IMR-90 (cell line): ENCODE measurements around the gene FAM78A. TPM values are rescaled to one million over a fixed set of nuclear protein-coding genes. Genes with fewer than 3 reads are reported as not detected.

Experiments used
- ATAC-seq: fragments of 200-7000 bp; cut with Tn5 transposase; 2 replicates; pipeline ENCODE4 v1.9.1; 2020; ENCODE audit warnings: low read depth, mild to moderate bottlenecking, moderate library complexity
- BruUV-seq: library from RNA; stranded (reverse); fragments of 400-500 nt; replicated peaks from 2 replicates; lab custom pipeline; 2021; lab: Mats Ljungman, UMichigan
- CTCF ChIA-PET: fragments of 300-600 bp; formaldehyde crosslinking; extraction: SDS; loops from one replicate; lab custom pipeline; 2021; ENCODE audit warnings: antibody characterized with exemption; lab: Yijun Ruan, JAX
- POLR2A ChIA-PET: fragments of 300-600 bp; sonication (Branson Sonifier 250); formaldehyde crosslinking; loops from one replicate; lab custom pipeline; 2022; ENCODE audit warnings: antibody characterized with exemption; ENCODE audit not compliant: unreplicated experiment; lab: Charles Lee
- DNase-seq: peaks from one replicate; pipeline ENCODE4 v3.0.0; 2013
- H2AFZ ChIP-seq: replicated peaks from 2 replicates; pipeline ENCODE3; 2013; ENCODE audit warnings: low read length, mild to moderate bottlenecking; ENCODE audit not compliant: poor library complexity
- H2AK5ac ChIP-seq: 2 replicates; pipeline ENCODE4 v1.6.1; 2013; ENCODE audit warnings: low read depth, low read length, inconsistent platforms
- H2AK9ac ChIP-seq: replicated peaks from 2 replicates; pipeline ENCODE3; 2013; ENCODE audit warnings: mild to moderate bottlenecking, low read depth, low read length, moderate library complexity; ENCODE audit not compliant: poor library complexity
- H2BK120ac ChIP-seq: 2 replicates; pipeline ENCODE4 v1.6.1; 2013; ENCODE audit warnings: low read depth, low read length, inconsistent platforms
- H2BK15ac ChIP-seq: 3 replicates; pipeline ENCODE4 v1.6.1; 2013; ENCODE audit warnings: low read depth, low read length, inconsistent platforms
- H2BK20ac ChIP-seq: 2 replicates; pipeline ENCODE4 v1.6.1; 2013; ENCODE audit warnings: low read depth, mild to moderate bottlenecking, inconsistent platforms, low read length, moderate library complexity
- H2BK5ac ChIP-seq: 2 replicates; pipeline ENCODE4 v1.6.1; 2013; ENCODE audit warnings: mild to moderate bottlenecking, low read depth, low read length, inconsistent platforms; ENCODE audit not compliant: poor library complexity, severe bottlenecking
- H3K14ac ChIP-seq: replicated peaks from 2 replicates; pipeline ENCODE4 v1.6.1; 2013; ENCODE audit warnings: low read depth, low read length, inconsistent platforms
- H3K18ac ChIP-seq: 2 replicates; pipeline ENCODE4 v1.6.1; 2013; ENCODE audit warnings: low read depth, low read length, control low read depth
- H3K23ac ChIP-seq: 2 replicates; pipeline ENCODE4 v1.6.1; 2013; ENCODE audit warnings: low read depth, low read length, inconsistent platforms
- H3K27ac ChIP-seq: 2 replicates; pipeline ENCODE4 v1.5.1; 2013; ENCODE audit warnings: mild to moderate bottlenecking, control low read depth, low read length; ENCODE audit not compliant: insufficient read depth
- H3K27me3 ChIP-seq: 2 replicates; pipeline ENCODE4 v1.6.1; 2013; ENCODE audit warnings: low read length; ENCODE audit not compliant: control insufficient read depth, insufficient read depth
- H3K36me3 ChIP-seq: 2 replicates; pipeline ENCODE4 v1.6.1; 2013; ENCODE audit warnings: low read length, mixed read lengths; ENCODE audit not compliant: control insufficient read depth, insufficient read depth
- H3K4ac ChIP-seq: 2 replicates; pipeline ENCODE4 v1.6.1; 2013; ENCODE audit warnings: low read depth, low read length, inconsistent platforms
- H3K4me1 ChIP-seq: 2 replicates; pipeline ENCODE4 v1.6.1; 2013; ENCODE audit warnings: low read length, mixed read lengths; ENCODE audit not compliant: control insufficient read depth, insufficient read depth
- H3K4me2 ChIP-seq: 2 replicates; pipeline ENCODE4 v1.6.1; 2013; ENCODE audit warnings: low read depth, mild to moderate bottlenecking, control low read depth, low read length, moderate library complexity
- H3K4me3 ChIP-seq: 2 replicates; pipeline ENCODE4 v1.5.1; 2013; ENCODE audit warnings: low read depth, mild to moderate bottlenecking, control low read depth, low read length, moderate library complexity; ENCODE audit not compliant: insufficient read depth
- H3K56ac ChIP-seq: 2 replicates; pipeline ENCODE4 v1.6.1; 2013; ENCODE audit warnings: low read length, inconsistent platforms; ENCODE audit not compliant: insufficient read depth; ENCODE audit errors: extremely low read depth
- H3K79me1 ChIP-seq, 2 experiments: 2 replicates each; pipeline ENCODE4 v1.6.1; 2013; ENCODE audit warnings: low read length in 2 of 2, inconsistent platforms in 1 of 2, low read depth in 1 of 2
- H3K9ac ChIP-seq: 2 replicates; pipeline ENCODE4 v1.6.1; 2013; ENCODE audit warnings: low read depth, low read length, control low read depth
- H3K9me1 ChIP-seq: 2 replicates; pipeline ENCODE4 v1.6.1; 2013; ENCODE audit warnings: low read length, inconsistent platforms; ENCODE audit not compliant: insufficient read depth
- H3K9me3 ChIP-seq: 2 replicates; pipeline ENCODE4 v1.6.1; 2013; ENCODE audit warnings: low read length; ENCODE audit not compliant: control insufficient read depth, insufficient read depth
- H4K20me1 ChIP-seq: 2 replicates; pipeline ENCODE4 v1.6.1; 2013; ENCODE audit warnings: low read length, inconsistent platforms; ENCODE audit not compliant: insufficient read depth
- H4K5ac ChIP-seq: 2 replicates; pipeline ENCODE4 v1.6.1; 2013; ENCODE audit warnings: mild to moderate bottlenecking, low read depth, low read length, control low read depth
- H4K8ac ChIP-seq, 2 experiments: 2 replicates each; pipeline ENCODE4 v1.6.1; 2013; ENCODE audit warnings: low read depth in 2 of 2, low read length in 2 of 2, control low read depth in 1 of 2, inconsistent platforms in 1 of 2
- H4K91ac ChIP-seq: 2 replicates; pipeline ENCODE4 v1.6.1; 2013; ENCODE audit warnings: low read depth, low read length, inconsistent platforms; ENCODE audit not compliant: insufficient read depth
- BHLHE40 ChIP-seq: fragments of 150-350 bp; IDR thresholded peaks from 2 replicates; pipeline ENCODE4 v1.6.1; 2016; ENCODE audit warnings: mild to moderate bottlenecking, low read depth, low read length
- CEBPB ChIP-seq: IDR thresholded peaks from 2 replicates; pipeline ENCODE4 v1.6.1; 2012; ENCODE audit warnings: low read depth, low read length, improper control_type of control experiment
- CHD1 ChIP-seq: IDR thresholded peaks from 2 replicates; pipeline ENCODE4 v1.6.1; 2012; ENCODE audit warnings: low read depth, low read length, improper control_type of control experiment
- CTCF ChIP-seq: conservative IDR thresholded peaks from 2 replicates; pipeline ENCODE4 v1.5.1; 2012; ENCODE audit warnings: mild to moderate bottlenecking, low read depth, low read length, improper control_type of control experiment
- FOS ChIP-seq: fragments of 150-350 bp; IDR thresholded peaks from 2 replicates; pipeline ENCODE4 v1.6.1; 2016; ENCODE audit warnings: low read depth, low read length
- MAFK ChIP-seq: IDR thresholded peaks from 2 replicates; pipeline ENCODE4 v1.6.1; 2012; ENCODE audit warnings: low read depth, low read length, improper control_type of control experiment
- MAZ ChIP-seq: IDR thresholded peaks from 2 replicates; pipeline ENCODE4 v1.6.1; 2012; ENCODE audit warnings: low read depth, mild to moderate bottlenecking, low read length, improper control_type of control experiment, moderate library complexity, borderline replicate concordance
- MXI1 ChIP-seq: IDR thresholded peaks from 2 replicates; pipeline ENCODE4 v1.6.1; 2012; ENCODE audit warnings: low read depth, mild to moderate bottlenecking, low read length, moderate library complexity, borderline replicate concordance
- POLR2A ChIP-seq: IDR thresholded peaks from 2 replicates; pipeline ENCODE4 v1.6.1; 2012; ENCODE audit warnings: mild to moderate bottlenecking, low read depth, low read length
- RAD21 ChIP-seq: IDR thresholded peaks from 2 replicates; pipeline ENCODE4 v1.6.1; 2012; ENCODE audit warnings: low read length, improper control_type of control experiment
- RCOR1 ChIP-seq: IDR thresholded peaks from 2 replicates; pipeline ENCODE4 v1.6.1; 2012; ENCODE audit warnings: mild to moderate bottlenecking, low read length, improper control_type of control experiment; ENCODE audit not compliant: insufficient replicate concordance
- RFX5 ChIP-seq: IDR thresholded peaks from 2 replicates; pipeline ENCODE4 v1.8.0; 2012; ENCODE audit warnings: low read depth, mild to moderate bottlenecking, low read length, moderate library complexity
- SMC3 ChIP-seq: fragments of 150-350 bp; IDR thresholded peaks from 2 replicates; pipeline ENCODE4 v1.6.1; 2016; ENCODE audit warnings: low read depth, mild to moderate bottlenecking, antibody characterized with exemption, low read length, moderate library complexity
- USF2 ChIP-seq: fragments of 150-350 bp; IDR thresholded peaks from 2 replicates; pipeline ENCODE4 v1.6.1; 2017; ENCODE audit warnings: mild to moderate bottlenecking, antibody characterized with exemption, low read length, low read depth
- WGBS, 2 experiments: methylation state at CpG; one replicate each; pipeline versions ENCODE4 v1.1.5 to v1.1.7; 2013; ENCODE audit warnings: missing lambda C conversion rate in 2 of 2; ENCODE audit not compliant: insufficient read length in 1 of 2; ENCODE audit errors: extremely low coverage in 2 of 2; 5-methylcytosine and 5-hydroxymethylcytosine counted together
- dilution Hi-C: fragments of 300-500 bp; cut with HindIII; formaldehyde crosslinking; loops from one replicate; pipeline ENCODE4 v1.14.3; 2018; ENCODE audit warnings: low sequenced_read_pairs; ENCODE audit not compliant: unreplicated experiment
- in situ Hi-C: fragments of 300-500 bp; cut with MboI; formaldehyde crosslinking; loops from 3 replicates; pipeline ENCODE4 v1.14.3; 2019; ENCODE audit warnings: low sequenced_read_pairs, inconsistent platforms, mixed read lengths
- intact Hi-C: fragments of 100-400 bp; cut with micrococcal nuclease; formaldehyde crosslinking; loops from 2 replicates; pipeline ENCODE4 v1.10.0; 2022
- polyA plus RNA-seq, 3 experiments: library from polyadenylated mRNA; depleted of rRNA; stranded (reverse); fragments of >200 nt; gene quantifications; 2 replicates each; pipeline ENCODE4 v1.2.3, GENCODE V29; 2012; ENCODE audit warnings: low replicate concordance in 1 of 3
- total RNA-seq: library from RNA; depleted of rRNA; stranded (reverse); fragments of >200 nt; gene quantifications from 2 replicates; pipeline ENCODE4 v1.2.3, GENCODE V29; 2012
- TF ChIP-seq, protein P1 (sequence below): fragments of 150-350 bp; IDR thresholded peaks from 2 replicates; pipeline ENCODE4 v1.6.1; 2016; ENCODE audit warnings: low read depth, mild to moderate bottlenecking, low read length, moderate library complexity, borderline replicate concordance

FAM78A gene
- total and polyA plus RNA-seq, 2 of the 4 experiments (the other 2 are of a cell fraction): 0.18 to 0.27 TPM

DNA sequence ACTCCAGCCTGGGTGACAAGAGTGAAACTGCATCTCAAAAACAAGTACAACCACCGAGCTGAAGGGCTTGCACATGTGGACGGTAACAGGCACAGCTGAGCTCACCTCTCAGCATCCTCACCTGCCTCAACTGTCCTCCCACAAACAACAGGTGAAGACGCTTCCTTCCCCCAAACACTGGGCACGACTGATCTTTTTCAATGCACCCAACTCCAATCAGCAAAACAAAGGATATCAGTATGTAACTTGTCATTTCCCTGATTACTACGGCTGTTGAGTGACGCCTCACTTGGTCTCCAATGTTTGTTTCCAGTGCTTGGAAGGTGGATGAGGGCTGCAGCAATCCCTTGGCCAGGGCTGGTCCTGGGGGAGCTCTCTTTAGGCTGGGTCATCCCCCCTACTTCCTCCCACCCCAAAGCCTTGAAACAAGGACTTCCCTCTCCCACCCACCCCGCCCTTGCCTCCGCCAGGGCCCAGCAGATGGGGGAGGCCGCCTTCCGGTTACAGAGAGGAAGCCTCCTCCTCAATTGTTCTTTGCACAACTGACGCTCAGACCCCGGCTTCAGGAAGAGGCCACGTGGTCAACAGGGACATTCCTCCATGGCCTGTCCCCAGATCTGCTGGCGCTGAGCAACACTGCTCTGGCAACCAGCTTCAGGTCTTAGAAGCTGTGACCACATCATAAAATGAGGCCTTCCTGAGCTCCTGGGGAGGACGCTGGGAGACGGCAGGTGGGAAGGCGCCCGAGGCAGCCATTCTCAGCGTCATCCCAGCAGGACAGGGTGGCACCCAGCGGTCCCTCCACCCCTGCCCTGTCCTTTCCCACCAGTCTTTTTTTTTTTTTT, 5.9 kb downstream of the FAM78A start:
- in situ Hi-C loops: no loop called here
- Histone ChIP-seq H3K4me1 (no peaks in the 10 kb centered on the region), H3K36me3 (no peaks in the 10 kb centered on the region), H3K56ac (no peak overlapping the region), H3K27me3 (peaks cover 11% of the 10 kb centered on the region), H3K79me1 (no peaks in the 10 kb centered on the region), H2AFZ (no peak overlapping the region), H4K8ac (no peak overlapping the region), H3K18ac (no peak overlapping the region), H2BK120ac (no peak overlapping the region), H4K20me1 (no peaks in the 10 kb centered on the region), H2BK15ac (no peak overlapping the region), H2AK5ac (no peak overlapping the region; the same call in 1 of the 2 replicates), H4K91ac (no peak overlapping the region), H3K23ac (no peak overlapping the region), H3K9ac (no peak overlapping the region), H3K9me1 (no peaks in the 10 kb centered on the region), H3K14ac (no peak overlapping the region), H3K4ac (no peak overlapping the region), H3K4me3 (no peak overlapping the region), H3K4me2 (no peak overlapping the region), H2AK9ac (no peak overlapping the region), H2BK5ac (no peak overlapping the region), H3K27ac (no peak overlapping the region), H2BK20ac (no peak overlapping the region), H3K9me3 (no peaks in the 10 kb centered on the region), H4K5ac (no peak overlapping the region)
- DNase-seq (no peak), ATAC-seq (no peak)
- dilution Hi-C loops: no loop called here
- no CpG with 5 or more reads among the region's 20 CpGs for WGBS, 2 experiments
- POLR2A ChIA-PET: no interaction called here
- CTCF ChIA-PET: no interaction called here
- BruUV-seq: no TSS peak
- intact Hi-C loops: no loop called here
- TF ChIP-seq RCOR1 (no peak), MXI1 (no peak), POLR2A (no peak), CEBPB (no peak), RFX5 (no peak), CTCF (no peak), RAD21 (no peak), BHLHE40 (no peak), MAFK (no peak), SMC3 (no peak), CHD1 (no peak), USF2 (no peak), FOS (no peak), MAZ (no peak)
- TF ChIP-seq, protein P1, sequence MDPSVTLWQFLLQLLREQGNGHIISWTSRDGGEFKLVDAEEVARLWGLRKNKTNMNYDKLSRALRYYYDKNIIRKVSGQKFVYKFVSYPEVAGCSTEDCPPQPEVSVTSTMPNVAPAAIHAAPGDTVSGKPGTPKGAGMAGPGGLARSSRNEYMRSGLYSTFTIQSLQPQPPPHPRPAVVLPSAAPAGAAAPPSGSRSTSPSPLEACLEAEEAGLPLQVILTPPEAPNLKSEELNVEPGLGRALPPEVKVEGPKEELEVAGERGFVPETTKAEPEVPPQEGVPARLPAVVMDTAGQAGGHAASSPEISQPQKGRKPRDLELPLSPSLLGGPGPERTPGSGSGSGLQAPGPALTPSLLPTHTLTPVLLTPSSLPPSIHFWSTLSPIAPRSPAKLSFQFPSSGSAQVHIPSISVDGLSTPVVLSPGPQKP: no peak
